ENCODE measurements around the gene SIGLECL1. TPM values are rescaled to one million over a fixed set of nuclear protein-coding genes. Genes with fewer than 3 reads are reported as not detected.

SIGLECL1 gene
- total and polyA plus RNA-seq, 8 donors: not detected

DNA sequence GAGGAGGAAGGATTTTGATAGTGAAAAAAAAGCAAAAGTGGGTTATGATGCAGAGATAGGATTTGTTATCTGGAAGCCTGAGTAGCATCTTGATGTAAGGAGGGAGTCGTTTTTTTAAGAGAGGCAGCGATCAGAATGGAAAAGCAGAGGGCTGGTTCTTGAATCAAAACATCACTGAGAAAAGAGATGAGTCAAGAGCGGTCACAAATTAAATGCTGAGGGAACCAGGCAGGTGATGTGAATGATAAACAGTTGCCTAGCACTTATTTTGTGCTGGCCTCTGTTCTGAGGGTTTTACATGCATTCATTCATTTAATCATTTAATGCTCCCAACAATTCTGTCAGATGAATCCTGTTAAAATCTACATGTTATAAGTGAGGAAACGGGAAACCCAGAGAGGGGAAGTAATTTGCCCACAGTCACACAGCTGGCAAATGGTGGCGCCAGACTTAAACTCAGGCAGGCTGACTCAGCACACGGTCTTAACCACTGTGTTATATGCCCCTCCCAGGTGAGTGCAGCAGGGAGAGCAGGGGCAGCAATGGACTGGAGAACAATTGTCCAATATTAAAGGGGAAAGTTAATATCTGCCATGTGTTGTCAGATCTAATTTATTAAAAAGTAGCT lies 21.4 kb downstream of the SIGLECL1 start:
- Histone ChIP-seq H3K27ac (no peak overlapping the region), H3K36me3 (no peaks in the 10 kb centered on the region), H3K9me3 (no peaks in the 10 kb centered on the region), H3K27me3 (peaks cover 0 to 20% of the 10 kb centered on the region in 2 donors), H3K4me3 (no peak overlapping the region), H3K4me1 (peaks cover 0 to 8% of the 10 kb centered on the region in 2 donors)
- intact Hi-C loops (cut with DNase I): no loop called here
- peak; percentile 46 for ATAC-seq
- peak in 1 of 4 donors; percentile 42 for DNase-seq
- TF ChIP-seq, protein P1, sequence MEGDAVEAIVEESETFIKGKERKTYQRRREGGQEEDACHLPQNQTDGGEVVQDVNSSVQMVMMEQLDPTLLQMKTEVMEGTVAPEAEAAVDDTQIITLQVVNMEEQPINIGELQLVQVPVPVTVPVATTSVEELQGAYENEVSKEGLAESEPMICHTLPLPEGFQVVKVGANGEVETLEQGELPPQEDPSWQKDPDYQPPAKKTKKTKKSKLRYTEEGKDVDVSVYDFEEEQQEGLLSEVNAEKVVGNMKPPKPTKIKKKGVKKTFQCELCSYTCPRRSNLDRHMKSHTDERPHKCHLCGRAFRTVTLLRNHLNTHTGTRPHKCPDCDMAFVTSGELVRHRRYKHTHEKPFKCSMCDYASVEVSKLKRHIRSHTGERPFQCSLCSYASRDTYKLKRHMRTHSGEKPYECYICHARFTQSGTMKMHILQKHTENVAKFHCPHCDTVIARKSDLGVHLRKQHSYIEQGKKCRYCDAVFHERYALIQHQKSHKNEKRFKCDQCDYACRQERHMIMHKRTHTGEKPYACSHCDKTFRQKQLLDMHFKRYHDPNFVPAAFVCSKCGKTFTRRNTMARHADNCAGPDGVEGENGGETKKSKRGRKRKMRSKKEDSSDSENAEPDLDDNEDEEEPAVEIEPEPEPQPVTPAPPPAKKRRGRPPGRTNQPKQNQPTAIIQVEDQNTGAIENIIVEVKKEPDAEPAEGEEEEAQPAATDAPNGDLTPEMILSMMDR (IDR thresholded peaks at IDR 0.05): no peak

DNA sequence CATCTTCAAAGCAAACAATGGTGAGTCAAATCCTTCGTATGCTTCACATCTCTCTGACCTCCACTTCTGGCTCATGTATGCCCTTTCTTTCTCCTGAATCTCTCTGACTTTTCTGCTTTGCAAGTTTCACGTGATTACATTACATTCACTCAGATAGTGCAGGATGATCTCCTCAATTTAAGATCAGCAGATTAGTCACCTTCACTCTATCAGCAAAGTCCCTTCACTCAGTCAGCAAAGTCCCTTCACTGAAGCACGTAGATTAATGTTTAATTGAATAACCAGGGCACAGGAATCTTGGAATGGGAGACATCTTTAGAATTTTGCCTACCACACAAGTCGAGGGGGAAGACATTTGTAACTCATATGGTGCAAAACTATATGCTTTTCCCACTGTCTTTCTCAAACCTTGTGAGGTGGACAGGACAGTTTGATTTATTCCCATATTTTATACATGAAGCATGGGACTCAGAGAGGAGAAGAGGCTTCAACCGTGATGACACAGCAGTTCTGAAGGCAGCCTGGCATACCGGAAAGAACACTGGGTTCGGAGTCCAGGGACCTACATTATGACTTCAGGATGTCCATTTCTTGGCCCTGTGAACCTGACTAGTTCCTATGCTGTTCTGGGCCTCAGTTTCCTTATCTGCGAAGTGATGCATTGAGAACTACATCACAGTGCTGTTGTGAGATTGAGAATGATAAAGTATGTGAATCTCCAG lies 23.3 kb downstream of the SIGLECL1 start:
- DNase-seq (no peak), ATAC-seq (no peak)
- Histone ChIP-seq H3K36me3 (no peaks in the 10 kb centered on the region), H3K4me1 (peaks cover 0 to 8% of the 10 kb centered on the region in 2 donors), H3K4me3 (no peak overlapping the region), H3K27me3 (peaks cover 0 to 37% of the 10 kb centered on the region in 2 donors), H3K9me3 (no peaks in the 10 kb centered on the region), H3K27ac (no peak overlapping the region)
- intact Hi-C loops (cut with DNase I): no loop called here
- TF ChIP-seq, protein P1 (IDR thresholded peaks at IDR 0.05): no peak

DNA sequence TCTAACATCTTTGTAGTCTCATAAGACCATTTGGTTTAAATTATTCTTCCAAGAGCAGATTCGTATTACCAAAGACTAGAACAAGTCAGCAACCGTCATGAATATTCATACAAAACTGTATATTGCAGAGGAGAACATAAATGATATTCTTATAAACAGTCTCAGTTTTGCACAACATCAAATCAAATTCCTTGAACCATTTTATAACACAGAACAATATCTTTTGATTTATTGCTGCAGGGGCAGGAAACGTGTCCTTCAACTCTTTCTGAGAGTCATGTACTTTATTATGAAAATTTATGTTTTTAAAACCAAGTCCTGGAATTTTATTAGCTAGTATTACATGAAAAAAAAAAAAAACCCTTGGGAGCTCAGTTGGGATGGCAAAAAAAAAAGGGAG lies 26.2 kb downstream of the SIGLECL1 start:
- Histone ChIP-seq H3K36me3 (no peaks in the 10 kb centered on the region), H3K4me1 (peaks cover 0 to 6% of the 10 kb centered on the region in 2 donors), H3K27ac (no peak overlapping the region), H3K9me3 (no peaks in the 10 kb centered on the region), H3K4me3 (no peak overlapping the region), H3K27me3 (peaks cover 0 to 31% of the 10 kb centered on the region in 2 donors)
- ATAC-seq (no peak), DNase-seq (no peak)
- TF ChIP-seq, protein P1 (IDR thresholded peaks at IDR 0.05): no peak
- intact Hi-C loops (cut with DNase I): no loop called here

DNA sequence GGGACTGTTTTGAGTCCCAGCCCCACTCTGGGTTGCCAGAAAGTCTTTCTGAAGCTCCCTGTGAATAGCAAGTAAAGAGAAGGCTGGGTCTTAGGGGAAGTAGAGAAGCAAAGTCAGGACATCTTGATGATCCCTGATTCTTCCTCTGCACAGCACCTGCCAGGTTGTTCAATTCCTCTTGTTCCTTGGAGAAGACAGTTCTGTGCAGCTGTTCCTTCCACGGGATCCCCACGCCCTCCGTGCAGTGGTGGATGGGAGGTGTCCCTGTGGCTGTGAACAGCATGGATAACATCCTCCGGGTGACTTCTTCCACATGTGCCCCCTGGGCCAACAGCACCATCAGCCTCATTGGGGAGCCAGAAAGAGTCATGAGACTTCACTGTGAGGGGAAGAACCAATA lies 31.5 kb downstream of the SIGLECL1 start:
- peaks cover 0 to 48% of the 10 kb centered on the region in 2 donors for H3K27me3 ChIP-seq
- no peaks in the 10 kb centered on the region for H3K36me3 ChIP-seq
- no peak overlapping the region for H3K4me3 ChIP-seq
- H3K9me3 ChIP-seq: peaks cover 0 to 6% of the 10 kb centered on the region in 2 donors
- H3K27ac ChIP-seq: no peak overlapping the region
- TF ChIP-seq, protein P1 (IDR thresholded peaks at IDR 0.05): no peak
- no peaks in the 10 kb centered on the region for H3K4me1 ChIP-seq
- intact Hi-C loops (cut with DNase I): no loop called here
- no peak for ATAC-seq
- DNase-seq: no peak

DNA sequence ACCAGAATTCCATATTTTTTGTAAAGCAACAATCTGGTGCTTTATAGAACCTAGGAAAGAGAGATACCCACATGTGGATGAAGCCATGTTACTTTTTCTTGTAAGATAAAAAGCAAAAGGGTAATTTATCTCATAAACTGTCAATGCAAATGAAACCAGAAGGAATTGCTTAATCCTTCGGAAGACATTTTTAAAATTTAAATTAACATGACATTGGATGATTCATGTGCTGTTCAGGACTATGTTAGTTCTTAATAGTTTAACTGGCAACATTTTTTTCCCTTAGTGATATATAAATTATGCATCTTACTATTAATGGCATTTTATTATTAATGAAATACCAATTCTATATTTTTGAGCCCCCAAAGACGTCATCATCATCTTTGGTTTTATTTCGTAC lies 34.8 kb downstream of the SIGLECL1 start:
- peaks cover 0 to 34% of the 10 kb centered on the region in 2 donors for H3K27me3 ChIP-seq
- no peak for ATAC-seq
- H3K36me3 ChIP-seq: no peaks in the 10 kb centered on the region
- H3K4me3 ChIP-seq: no peak overlapping the region
- DNase-seq: no peak
- TF ChIP-seq, protein P1 (IDR thresholded peaks at IDR 0.05): no peak
- H3K27ac ChIP-seq: no peak overlapping the region
- no peaks in the 10 kb centered on the region for H3K4me1 ChIP-seq
- H3K9me3 ChIP-seq: peaks cover 0 to 6% of the 10 kb centered on the region in 2 donors
- intact Hi-C loops (cut with DNase I): no loop called here
